Peyer's patch (tissue), 4 donors: ENCODE results near the gene CHIC1.

Experiments
- CTCF ChIP-seq, 6 experiments: fragments of 450-650 bp in 4 of 6; fragments of 200-600 bp in 2 of 6; sonication (generic) in 1 of 6; IDR thresholded peaks; one replicate each; pipeline ENCODE4 v1.5.1; 2017 to 2019; ENCODE audit warnings: antibody characterized with exemption in 6 of 6, mild to moderate bottlenecking in 3 of 6, moderate library complexity in 1 of 6
- POLR2A ChIP-seq, 2 donors: fragments of 450-650 bp; IDR thresholded peaks; one replicate each; pipeline ENCODE4 v1.5.1; 2017; ENCODE audit warnings: antibody characterized with exemption in 2 of 2, mild to moderate bottlenecking in 2 of 2, moderate library complexity in 2 of 2

- no peak for TF ChIP-seq CTCF (IDR thresholded peaks at IDR 0.05)
- TF ChIP-seq POLR2A (IDR thresholded peaks at IDR 0.05), result no peak
These were observed at the start of gene CHIC1 for GRCh38 chrX:73562984-73563737.
